ENCODE data around the gene PDZD2.

PDZD2 gene

GRCh38 chr5:31909073-31909472 lies 270.1 kb downstream of the PDZD2 start:
- H3K4me3 ChIP-seq, result no peak overlapping the region
- DNase-seq (ENCODE audit: low spot score), result no peak
- no peak for TF ChIP-seq CTCF (IDR thresholded peaks at IDR 0.05)
- H3K27ac ChIP-seq, result no peak overlapping the region

GRCh38 chr5:31911291-31912265 lies 272.6 kb downstream of the PDZD2 start:
- H3K4me3 ChIP-seq, result no peak overlapping the region
- no peak for DNase-seq (ENCODE audit: low spot score)
- no peak overlapping the region for H3K27ac ChIP-seq
- TF ChIP-seq CTCF (IDR thresholded peaks at IDR 0.05), result no peak

GRCh38 chr5:31913808-31914207 lies 274.9 kb downstream of the PDZD2 start:
- no peak for DNase-seq (ENCODE audit: low spot score)
- H3K27ac ChIP-seq, result no peak overlapping the region
- TF ChIP-seq CTCF (IDR thresholded peaks at IDR 0.05), result no peak
- no peak overlapping the region for H3K4me3 ChIP-seq

GRCh38 chr5:31916327-31916726 lies 277.4 kb downstream of the PDZD2 start:
- Histone ChIP-seq H3K27ac (no peak overlapping the region), H3K4me3 (no peak overlapping the region)
- TF ChIP-seq CTCF (IDR thresholded peaks at IDR 0.05), result no peak
- no peak for DNase-seq (ENCODE audit: low spot score)

- Histone ChIP-seq H3K27ac (no peak overlapping the region), H3K4me3 (no peak overlapping the region)
- no peak for TF ChIP-seq CTCF (IDR thresholded peaks at IDR 0.05)
- no peak for DNase-seq (ENCODE audit: low spot score)
Observed at GRCh38 chr5:31918739-31919138, 279.8 kb downstream of the PDZD2 start.

- Histone ChIP-seq H3K27ac (no peak overlapping the region), H3K4me3 (no peak overlapping the region)
- no peak for DNase-seq (ENCODE audit: low spot score)
- TF ChIP-seq CTCF (IDR thresholded peaks at IDR 0.05), result no peak
Observed at GRCh38 chr5:31921852-31922305, 282.9 kb downstream of the PDZD2 start.

- no peak for DNase-seq (ENCODE audit: low spot score)
- no peak overlapping the region for H3K4me3 ChIP-seq
- no peak overlapping the region for H3K27ac ChIP-seq
- no peak for TF ChIP-seq CTCF (IDR thresholded peaks at IDR 0.05)
Observed at GRCh38 chr5:31924005-31924404, 285.1 kb downstream of the PDZD2 start.
